Omental fat pad (tissue), 4 donors: Measurements from ENCODE around the gene KISS1. TPM values are rescaled to one million over a fixed set of nuclear protein-coding genes. Genes with fewer than 3 reads are reported as not detected.
A peak's percentile ranks its signal among the peaks of the same experiment; 100 is the strongest.

Experiments used
- ATAC-seq: fragments of 150-250 bp; one replicate; pipeline ENCODE4 v1.9.1; 2016; ENCODE audit warnings: mild to moderate bottlenecking, moderate library complexity; ENCODE audit not compliant: low FRiP score
- DNase-seq: peaks from one replicate; pipeline ENCODE4 v3.0.0-alpha.2; 2019; ENCODE audit warnings: low spot score
- CTCF ChIP-seq, 3 donors: fragments of 450-650 bp; IDR thresholded peaks; one replicate each; pipeline ENCODE4 v1.5.1; 2016 to 2017; ENCODE audit warnings: antibody characterized with exemption in 3 of 3, mild to moderate bottlenecking in 3 of 3, moderate library complexity in 2 of 3
- total RNA-seq, 4 donors: library from RNA; depleted of rRNA; stranded (reverse); fragments of >200 nt; gene quantifications; one replicate each; pipeline ENCODE4 v1.1.0, GENCODE V29; 2016

The KISS1 gene
- total RNA-seq, 4 donors from 2014 or later, result not detected

GRCh38 chr1:204192589-204193352, 3.5 kb downstream of the KISS1 start:
- no peak for ATAC-seq
- DNase-seq, result no peak
- TF ChIP-seq CTCF (IDR thresholded peaks at IDR 0.05), result no peak

GRCh38 chr1:204192046-204192445, 4.2 kb downstream of the KISS1 start:
- no peak for ATAC-seq
- no peak for TF ChIP-seq CTCF (IDR thresholded peaks at IDR 0.05)
- no peak for DNase-seq

- DNase-seq (no peak), ATAC-seq (no peak)
- no peak for TF ChIP-seq CTCF (IDR thresholded peaks at IDR 0.05)
Measured at GRCh38 chr1:204191456-204191855, 4.8 kb downstream of the KISS1 start.

GRCh38 chr1:204190212-204191211, 5.8 kb downstream of the KISS1 start:
- DNase-seq, result no peak
- no peak for TF ChIP-seq CTCF (IDR thresholded peaks at IDR 0.05)
- peak; percentile 57 for ATAC-seq

GRCh38 chr1:204188959-204189639, 7.2 kb downstream of the KISS1 start:
- no peak for ATAC-seq
- TF ChIP-seq CTCF (IDR thresholded peaks at IDR 0.05), result no peak

GRCh38 chr1:204186597-204186996, 9.7 kb downstream of the KISS1 start:
- TF ChIP-seq CTCF (IDR thresholded peaks at IDR 0.05), result no peak
- ATAC-seq, result no peak
- no peak for DNase-seq

More at GRCh38 chr1:204188959-204189639, 7.2 kb downstream of the KISS1 start:
- no peak for DNase-seq
